Psoas muscle (tissue), 8 donors: ENCODE data around the gene P3H3. TPM values are rescaled to one million over a fixed set of nuclear protein-coding genes. Genes with fewer than 3 reads are reported as not detected.

Experiments
- ATAC-seq, 4 donors: fragments of 200-7000 bp; cut with Tn5 transposase; one replicate each; pipeline ENCODE4 v1.9.1; 2020; ENCODE audit warnings: moderate library complexity in 3 of 4, mild to moderate bottlenecking in 2 of 4
- DNase-seq, 2 donors: peaks; one replicate each; pipeline ENCODE4 v3.0.0-alpha.2; 2020
- H3K27ac ChIP-seq: fragments of 200-600 bp; one replicate; pipeline ENCODE4 v1.8.0; 2022
- H3K27me3 ChIP-seq, 3 donors: fragments of 200-600 bp in 1 of 3; one replicate each; pipeline versions ENCODE4 v1.6.1 to v1.8.0; 2013 to 2022; ENCODE audit warnings: low read length in 2 of 3, mild to moderate bottlenecking in 2 of 3, moderate library complexity in 1 of 3; ENCODE audit not compliant: insufficient read depth in 3 of 3
- H3K36me3 ChIP-seq, 2 donors: fragments of 200-600 bp in 1 of 2; one replicate each; pipeline versions ENCODE4 v1.6.1 to v1.8.0; 2013 to 2022; ENCODE audit warnings: low read depth in 1 of 2, mild to moderate bottlenecking in 1 of 2, moderate library complexity in 1 of 2; ENCODE audit not compliant: insufficient read depth in 1 of 2
- H3K4me1 ChIP-seq: fragments of 200-600 bp; one replicate; pipeline ENCODE4 v1.8.0; 2022
- H3K4me3 ChIP-seq: fragments of 200-600 bp; one replicate; pipeline ENCODE4 v1.8.0; 2022; ENCODE audit warnings: mild to moderate bottlenecking
- H3K9me3 ChIP-seq: fragments of 200-600 bp; one replicate; pipeline ENCODE4 v1.8.0; 2022
- WGBS, 3 donors: extraction: QIAGEN DNeasy Blood & Tissue Kit; methylation state at CpG; one replicate each; pipeline versions ENCODE4 v1.1.6 to v1.1.7; 2013; 5-methylcytosine and 5-hydroxymethylcytosine counted together
- intact Hi-C, 2 donors: fragments of 100-400 bp; cut with DNase I; formaldehyde crosslinking; loops; one replicate each; pipeline versions ENCODE4 v1.11.0 to v1.14.2; 2022
- polyA plus RNA-seq, 3 donors: library from polyadenylated mRNA; stranded (reverse); fragments of 200-250 nt; gene quantifications; one replicate each; pipeline ENCODE4 v1.2.3, GENCODE V29; 2013
- total RNA-seq, 4 donors: library from RNA; stranded (reverse); fragmentation: NEBNext Ultra II Directional in 2 of 4; extraction: Animal tissue kit (Norgen Biotek cat#: 25700) in 2 of 4; gene quantifications; one replicate each; pipeline versions ENCODE4 v1.2.1 to v1.2.4, GENCODE V29; 2021 to 2023
- TF ChIP-seq, protein P1 (sequence below): fragments of 200-600 bp; IDR thresholded peaks from one replicate; pipeline ENCODE4 v1.8.0; 2022; ENCODE audit warnings: antibody characterized with exemption
- donor health status: healthy with polysubstance abuse.
- donor health status: DM: no; HTN: no; CAD: no; lungs with moderate emphysema.
- donor health status: Bipolar disorder and iron deficiency.
- donor health status: healthy.
- donor health status: DM: yes; HTN: yes; CAD: no.
- donor health status: DM: no; HTN: no; CAD: no.
- donor health status: DM: no; HTN: no; CAD: no.
- donor health status: DM: yes; HTN: yes; CAD: no.

P3H3 gene
- total and polyA plus RNA-seq, 7 donors: 0.87 to 4.2 (median 1.3) TPM

DNA sequence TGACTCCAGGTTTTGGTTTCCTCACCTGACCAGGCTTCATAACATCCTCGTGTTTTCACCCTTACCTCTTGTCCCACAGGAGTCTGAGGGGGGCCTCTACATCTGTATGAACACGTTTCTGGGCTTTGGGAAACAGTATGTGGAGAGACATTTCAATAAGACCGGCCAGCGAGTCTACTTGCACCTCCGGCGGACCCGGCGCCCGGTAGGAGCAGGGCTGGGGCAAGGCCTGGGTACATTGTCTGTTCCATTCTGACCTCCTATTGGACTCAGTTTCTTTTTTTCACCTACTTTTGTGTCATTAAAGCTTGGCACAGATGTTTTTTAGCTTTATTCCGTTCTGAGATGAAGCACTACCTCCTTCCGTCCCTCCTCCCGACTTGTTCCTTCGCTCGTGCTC is 27.1 kb downstream of the P3H3 start:
- peaks cover 14% of the 10 kb centered on the region for H3K4me1 ChIP-seq
- H3K9me3 ChIP-seq: no peaks in the 10 kb centered on the region
- TF ChIP-seq, protein P1, sequence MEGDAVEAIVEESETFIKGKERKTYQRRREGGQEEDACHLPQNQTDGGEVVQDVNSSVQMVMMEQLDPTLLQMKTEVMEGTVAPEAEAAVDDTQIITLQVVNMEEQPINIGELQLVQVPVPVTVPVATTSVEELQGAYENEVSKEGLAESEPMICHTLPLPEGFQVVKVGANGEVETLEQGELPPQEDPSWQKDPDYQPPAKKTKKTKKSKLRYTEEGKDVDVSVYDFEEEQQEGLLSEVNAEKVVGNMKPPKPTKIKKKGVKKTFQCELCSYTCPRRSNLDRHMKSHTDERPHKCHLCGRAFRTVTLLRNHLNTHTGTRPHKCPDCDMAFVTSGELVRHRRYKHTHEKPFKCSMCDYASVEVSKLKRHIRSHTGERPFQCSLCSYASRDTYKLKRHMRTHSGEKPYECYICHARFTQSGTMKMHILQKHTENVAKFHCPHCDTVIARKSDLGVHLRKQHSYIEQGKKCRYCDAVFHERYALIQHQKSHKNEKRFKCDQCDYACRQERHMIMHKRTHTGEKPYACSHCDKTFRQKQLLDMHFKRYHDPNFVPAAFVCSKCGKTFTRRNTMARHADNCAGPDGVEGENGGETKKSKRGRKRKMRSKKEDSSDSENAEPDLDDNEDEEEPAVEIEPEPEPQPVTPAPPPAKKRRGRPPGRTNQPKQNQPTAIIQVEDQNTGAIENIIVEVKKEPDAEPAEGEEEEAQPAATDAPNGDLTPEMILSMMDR: no peak
- DNase-seq (peak in 1 of 2 donors; percentile 39), ATAC-seq (no peak)
- H3K36me3 ChIP-seq: peaks cover 12 to 59% of the 10 kb centered on the region in 2 donors
- H3K4me3 ChIP-seq: no peak overlapping the region
- no peak overlapping the region for H3K27ac ChIP-seq
- 90% methylated on average over 14 of the region's 14 CpGs for WGBS, 3 donors
- intact Hi-C loops: no loop called here
- no peaks in the 10 kb centered on the region for H3K27me3 ChIP-seq

GRCh38 chr12:6858799-6859198 is 30.6 kb downstream of the P3H3 start:
- WGBS, 3 donors: 94 to 98% (median 96%) methylated on average over 2 of the region's 2 CpGs
- DNase-seq (no peak), ATAC-seq (no peak)
- Histone ChIP-seq H3K36me3 (peaks cover 15 to 94% of the 10 kb centered on the region in 2 donors), H3K27ac (no peak overlapping the region), H3K4me3 (no peak overlapping the region), H3K9me3 (no peaks in the 10 kb centered on the region), H3K4me1 (peaks cover 3% of the 10 kb centered on the region), H3K27me3 (no peaks in the 10 kb centered on the region)
- intact Hi-C loops: no loop called here
- TF ChIP-seq, protein P1: no peak

DNA sequence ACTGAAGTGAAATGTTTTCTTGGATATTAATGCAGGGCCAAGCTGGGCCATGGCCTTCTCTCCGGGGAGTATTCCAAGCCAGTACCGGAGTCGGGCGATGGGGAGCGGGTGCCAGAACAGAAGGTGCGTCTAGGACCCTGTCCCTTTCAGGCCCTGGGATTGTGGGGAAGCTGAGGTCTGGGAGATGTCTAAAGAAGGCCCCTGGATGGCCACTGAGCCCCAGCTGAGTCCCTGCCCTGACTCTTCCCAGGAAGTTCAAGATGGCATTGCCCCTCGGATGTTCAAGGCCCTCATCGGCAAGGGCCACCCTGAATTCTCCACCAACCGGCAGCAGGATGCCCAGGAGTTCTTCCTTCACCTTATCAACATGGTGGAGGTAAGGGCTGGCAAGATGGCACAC is 31.9 kb downstream of the P3H3 start:
- no peak for DNase-seq
- intact Hi-C loops: loop anchor here in 1 of 2 donors (10.0 kb wide), 1 partner anchor 255 kb away; no protein-coding TSS in a partner anchor
- ATAC-seq: no peak
- H3K9me3 ChIP-seq: no peaks in the 10 kb centered on the region
- no peak overlapping the region for H3K27ac ChIP-seq
- no peaks in the 10 kb centered on the region for H3K4me1 ChIP-seq
- H3K27me3 ChIP-seq: no peaks in the 10 kb centered on the region
- peaks cover 15 to 100% of the 10 kb centered on the region in 2 donors for H3K36me3 ChIP-seq
- TF ChIP-seq, protein P1: no peak
- 93 to 96% (median 94%) methylated on average over 9 of the region's 9 CpGs for WGBS, 3 donors
- H3K4me3 ChIP-seq: no peak overlapping the region

GRCh38 chr12:6860942-6861341 is 32.7 kb downstream of the P3H3 start:
- H3K36me3 ChIP-seq: peaks cover 15 to 100% of the 10 kb centered on the region in 2 donors
- H3K9me3 ChIP-seq: no peaks in the 10 kb centered on the region
- H3K27me3 ChIP-seq: no peaks in the 10 kb centered on the region
- no peak overlapping the region for H3K27ac ChIP-seq
- WGBS, 3 donors: 95 to 96% (median 96%) methylated on average over 7 of the region's 7 CpGs
- no peaks in the 10 kb centered on the region for H3K4me1 ChIP-seq
- TF ChIP-seq, protein P1: no peak
- DNase-seq (no peak), ATAC-seq (no peak)
- intact Hi-C loops: loop anchor here in 1 of 2 donors (10.0 kb wide), 1 partner anchor 254 kb away; no protein-coding TSS in a partner anchor
- no peak overlapping the region for H3K4me3 ChIP-seq

DNA sequence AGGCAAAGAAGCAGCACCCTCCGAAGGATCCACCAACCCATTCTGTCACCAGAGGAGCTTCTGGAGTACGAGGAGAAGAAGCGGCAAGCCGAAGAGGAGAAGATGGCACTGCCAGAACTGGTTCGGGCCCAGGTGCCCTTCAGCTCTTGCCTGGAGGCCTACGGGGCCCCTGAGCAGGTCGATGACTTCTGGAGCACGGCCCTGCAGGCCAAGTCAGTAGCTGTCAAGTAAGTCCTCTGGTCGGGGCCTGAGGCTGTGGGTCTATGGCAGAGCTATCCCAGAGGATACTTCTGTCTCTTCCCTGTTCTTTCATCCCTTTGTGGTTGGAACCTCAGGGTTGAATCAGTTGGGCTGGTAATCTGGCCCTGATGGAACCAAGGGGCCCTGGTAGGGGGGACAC is 33.2 kb downstream of the P3H3 start:
- no peak for ATAC-seq
- Histone ChIP-seq H3K27ac (no peak overlapping the region), H3K4me1 (no peaks in the 10 kb centered on the region), H3K4me3 (no peak overlapping the region), H3K36me3 (peaks cover 15 to 100% of the 10 kb centered on the region in 2 donors), H3K9me3 (no peaks in the 10 kb centered on the region), H3K27me3 (no peaks in the 10 kb centered on the region)
- WGBS, 3 donors: 90 to 98% (median 91%) methylated on average over 9 of the region's 9 CpGs
- TF ChIP-seq, protein P1: no peak
- no peak for DNase-seq
- intact Hi-C loops: loop anchor here in 1 of 2 donors (10.0 kb wide), 1 partner anchor 253 kb away; no protein-coding TSS in a partner anchor
